Muscle layer of duodenum (tissue), 2 donors: ENCODE data around the gene ZBTB11.
"Not testable (repeated sequence)": the region's sequence is repeated elsewhere in the genome, so short reads cannot be mapped to it uniquely, and the experiment has no call there.

Experiments used
- H3K27ac ChIP-seq: one replicate; pipeline ENCODE4 v1.7.0; 2013; ENCODE audit warnings: mild to moderate bottlenecking, low read length
- H3K27me3 ChIP-seq: one replicate; pipeline ENCODE4 v1.7.0; 2013; ENCODE audit warnings: low read depth, mild to moderate bottlenecking, control low read depth, low read length
- H3K36me3 ChIP-seq, 2 donors: one replicate each; pipeline ENCODE4 v1.7.0; 2013; ENCODE audit warnings: low read length in 2 of 2, control low read depth in 1 of 2, mild to moderate bottlenecking in 1 of 2; ENCODE audit not compliant: insufficient read depth in 2 of 2, control insufficient read depth in 1 of 2
- H3K4me1 ChIP-seq, 2 donors: one replicate each; pipeline ENCODE4 v1.7.0; 2013; ENCODE audit warnings: low read length in 2 of 2, mild to moderate bottlenecking in 2 of 2, control low read depth in 1 of 2, moderate library complexity in 1 of 2; ENCODE audit not compliant: insufficient read depth in 2 of 2, control insufficient read depth in 1 of 2
- H3K4me3 ChIP-seq, 2 donors: one replicate each; pipeline ENCODE4 v1.7.0; 2013; ENCODE audit warnings: low read length in 2 of 2, low read depth in 1 of 2, mild to moderate bottlenecking in 1 of 2
- H3K9me3 ChIP-seq, 2 donors: one replicate each; pipeline ENCODE4 v1.7.0; 2013; ENCODE audit warnings: low read length in 2 of 2, control low read depth in 1 of 2, mild to moderate bottlenecking in 1 of 2; ENCODE audit not compliant: control insufficient read depth in 1 of 2
- donor health status: healthy.

Gene ZBTB11

GRCh38 chr3:101687142-101687931 lies 10.4 kb upstream of the ZBTB11 start:
- H3K27me3 ChIP-seq = no peaks in the 10 kb centered on the region
- H3K4me3 ChIP-seq = peak overlapping the region; percentile 72 to 96
- H3K4me1 ChIP-seq = peaks cover 0 to 27% of the 10 kb centered on the region in 2 donors
- peak overlapping the region; percentile 99 for H3K27ac ChIP-seq
- H3K9me3 ChIP-seq = no peaks in the 10 kb centered on the region
- peaks cover 21 to 26% of the 10 kb centered on the region in 2 donors for H3K36me3 ChIP-seq

GRCh38 chr3:101685870-101686307 lies 9.0 kb upstream of the ZBTB11 start:
- Histone ChIP-seq H3K4me1 (peaks cover 0 to 27% of the 10 kb centered on the region in 2 donors), H3K27me3 (no peaks in the 10 kb centered on the region), H3K9me3 (no peaks in the 10 kb centered on the region), H3K36me3 (peaks cover 34 to 41% of the 10 kb centered on the region in 2 donors), H3K4me3 (peak overlapping the region; percentile 72 to 96), H3K27ac (peak overlapping the region; percentile 99)

GRCh38 chr3:101685050-101685400 lies 8.1 kb upstream of the ZBTB11 start:
- H3K4me1 ChIP-seq = peaks cover 0 to 27% of the 10 kb centered on the region in 2 donors
- H3K4me3 ChIP-seq = peak overlapping the region; percentile 72 to 96
- H3K27ac ChIP-seq = peak overlapping the region; percentile 99
- no peaks in the 10 kb centered on the region for H3K9me3 ChIP-seq
- H3K36me3 ChIP-seq = peaks cover 42 to 50% of the 10 kb centered on the region in 2 donors
- no peaks in the 10 kb centered on the region for H3K27me3 ChIP-seq

GRCh38 chr3:101680466-101680865 lies 3.5 kb upstream of the ZBTB11 start:
- no peaks in the 10 kb centered on the region for H3K9me3 ChIP-seq
- H3K27me3 ChIP-seq = no peaks in the 10 kb centered on the region
- peaks cover 43 to 58% of the 10 kb centered on the region in 2 donors for H3K36me3 ChIP-seq
- no peak overlapping the region for H3K4me3 ChIP-seq
- peaks cover 4 to 35% of the 10 kb centered on the region in 2 donors for H3K4me1 ChIP-seq
- H3K27ac ChIP-seq = no peak overlapping the region

DNA sequence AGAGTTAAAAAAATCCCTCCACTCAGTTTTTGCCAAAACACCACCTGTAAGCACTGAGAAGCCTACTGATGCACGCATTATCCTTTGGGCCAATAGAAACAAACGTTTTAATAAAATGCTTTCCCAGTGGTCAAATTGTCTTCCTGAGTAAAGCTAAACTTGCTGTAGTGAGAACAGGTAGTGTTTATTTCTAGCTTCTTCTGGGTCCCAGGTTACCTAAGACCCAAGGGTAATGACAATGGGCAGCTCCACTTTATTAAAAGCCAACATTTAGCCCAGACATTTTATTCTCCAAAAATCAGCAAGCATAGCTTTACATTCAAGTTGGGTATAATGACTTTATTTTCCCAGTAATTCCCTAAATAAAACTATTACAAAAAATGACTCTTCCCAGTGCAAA lies 1.9 kb upstream of the ZBTB11 start:
- not testable (repeated sequence) for H3K9me3 ChIP-seq, H3K4me3 ChIP-seq, H3K27me3 ChIP-seq, H3K27ac ChIP-seq
- Histone ChIP-seq H3K4me1 (peaks cover 9 to 27% of the 10 kb centered on the region in 2 donors), H3K36me3 (peaks cover 35 to 44% of the 10 kb centered on the region in 2 donors)

DNA sequence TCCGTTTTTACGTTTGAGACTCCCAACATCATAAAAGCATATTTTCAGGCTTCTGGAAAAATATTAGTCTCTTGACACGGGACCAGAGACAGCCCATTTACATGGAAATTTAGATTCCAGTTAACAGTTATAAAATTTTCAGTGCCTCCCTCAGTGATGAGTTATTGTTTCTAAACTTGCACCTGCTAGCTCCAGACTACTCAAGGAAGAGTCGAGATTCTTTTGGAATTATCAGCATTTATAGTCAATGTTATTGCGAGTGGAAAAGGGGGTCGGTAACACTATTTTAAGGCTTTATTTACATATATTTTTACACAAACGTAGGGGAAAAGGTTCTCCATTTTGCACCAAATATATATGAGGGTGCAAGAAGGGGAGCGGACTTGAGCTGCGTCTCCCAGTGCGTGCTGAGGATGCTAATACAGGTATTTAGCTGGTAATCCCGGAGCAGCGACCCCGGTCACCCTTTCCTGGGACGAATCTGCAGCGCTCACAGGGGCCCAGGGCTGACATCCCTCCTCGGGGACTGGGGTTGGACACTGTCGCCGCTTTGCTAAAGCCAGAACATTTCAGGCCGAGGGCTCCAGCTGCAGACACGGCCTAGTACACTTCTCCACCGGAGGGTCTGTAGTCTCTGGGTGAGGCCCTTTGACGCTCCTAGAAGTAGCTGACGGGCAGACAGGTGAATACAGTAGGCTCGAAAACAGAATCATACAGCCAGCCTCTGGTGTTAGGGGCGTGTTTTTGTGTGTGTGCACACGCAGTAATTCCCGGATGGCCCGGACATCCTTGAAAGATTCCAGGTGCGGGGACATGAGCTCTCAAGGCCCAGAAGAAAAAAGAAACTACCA lies 729 bp upstream of the ZBTB11 start:
- H3K27me3 ChIP-seq = no peaks in the 10 kb centered on the region
- H3K27ac ChIP-seq = peak overlapping the region; percentile 81
- peaks cover 9 to 23% of the 10 kb centered on the region in 2 donors for H3K4me1 ChIP-seq
- peak overlapping the region; percentile 71 to 100 for H3K4me3 ChIP-seq
- peaks cover 26 to 35% of the 10 kb centered on the region in 2 donors for H3K36me3 ChIP-seq
- H3K9me3 ChIP-seq = no peaks in the 10 kb centered on the region

DNA sequence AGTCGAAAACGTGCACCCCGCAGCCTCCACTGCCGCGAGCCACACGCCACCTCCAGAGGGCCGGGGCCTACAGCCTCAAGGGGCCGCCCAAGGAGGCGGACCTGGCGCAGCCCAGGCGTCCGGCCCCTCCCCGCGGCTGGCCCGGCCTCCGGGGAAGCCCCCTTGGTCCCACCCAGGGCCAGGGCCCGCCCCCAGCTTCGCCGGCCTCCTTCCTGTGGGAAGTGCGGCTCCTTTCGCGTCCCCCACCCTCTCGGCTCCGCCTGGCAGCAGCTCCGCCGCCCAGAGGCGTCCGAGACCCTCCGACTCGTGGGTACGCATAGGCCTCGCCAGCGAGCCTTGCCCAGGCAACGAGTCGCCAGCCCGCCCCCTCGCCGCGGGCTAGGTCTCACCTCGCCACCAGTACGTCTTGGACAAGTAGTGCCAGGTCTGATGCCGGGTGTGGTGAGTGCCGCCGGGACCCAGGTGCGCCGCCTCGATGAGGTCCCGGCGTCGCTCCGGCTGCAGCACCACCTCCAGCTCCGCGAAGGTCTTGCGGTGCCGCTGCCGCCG lies 642 bp downstream of the ZBTB11 start:
- Histone ChIP-seq H3K4me1 (peaks cover 9 to 23% of the 10 kb centered on the region in 2 donors), H3K9me3 (no peaks in the 10 kb centered on the region), H3K27ac (peak overlapping the region; percentile 92), H3K27me3 (no peaks in the 10 kb centered on the region), H3K4me3 (peak overlapping the region; percentile 71 to 100), H3K36me3 (peaks cover 14 to 21% of the 10 kb centered on the region in 2 donors)

- Histone ChIP-seq H3K4me1 (peaks cover 9 to 23% of the 10 kb centered on the region in 2 donors), H3K9me3 (no peaks in the 10 kb centered on the region), H3K36me3 (peaks cover 12 to 20% of the 10 kb centered on the region in 2 donors), H3K4me3 (peak overlapping the region; percentile 71 to 100), H3K27me3 (no peaks in the 10 kb centered on the region), H3K27ac (peak overlapping the region; percentile 92)
These were observed 1.2 kb downstream of the ZBTB11 start for GRCh38 chr3:101675709-101676215.

DNA sequence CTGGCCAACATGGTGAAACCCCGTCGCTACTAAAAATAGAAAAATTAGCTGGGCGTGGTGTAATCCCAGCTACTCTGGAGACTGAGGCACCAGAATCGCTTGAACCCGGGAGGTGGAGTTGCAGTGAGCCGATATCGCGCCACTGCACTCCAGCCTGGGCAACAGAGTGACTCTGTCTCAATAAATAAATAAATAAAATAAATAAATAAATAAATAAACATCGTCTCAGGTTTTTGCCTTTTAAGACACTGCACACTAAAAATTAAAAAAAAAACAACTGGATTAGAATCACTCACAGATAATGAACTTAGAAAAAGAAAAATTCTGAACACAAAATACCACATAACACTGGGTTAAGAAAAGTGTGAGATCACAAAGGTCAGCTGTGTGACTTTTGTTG lies 2.4 kb downstream of the ZBTB11 start:
- Histone ChIP-seq H3K27ac (no peak overlapping the region), H3K36me3 (peaks cover 5 to 15% of the 10 kb centered on the region in 2 donors)

DNA sequence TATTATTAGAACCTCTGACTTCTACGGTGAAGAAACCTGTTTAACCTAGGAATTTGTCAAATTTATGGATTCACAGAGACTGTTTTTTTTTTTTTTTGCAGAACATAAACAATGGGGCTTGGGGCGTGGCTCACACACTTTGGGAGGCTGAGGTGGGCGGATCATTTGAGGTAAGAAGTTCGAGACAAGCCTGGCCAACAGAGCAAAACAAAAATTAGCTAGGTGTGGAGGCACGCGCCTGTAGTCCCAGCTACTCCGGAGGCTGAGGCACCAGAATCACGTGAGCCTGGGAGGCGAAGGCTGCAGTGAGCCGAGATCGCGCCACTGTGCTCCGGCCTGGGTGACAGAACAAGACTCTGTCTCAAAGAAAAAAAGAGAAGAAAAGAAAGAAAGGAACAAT lies 3.0 kb downstream of the ZBTB11 start:
- no peaks in the 10 kb centered on the region for H3K9me3 ChIP-seq
- H3K36me3 ChIP-seq = peaks cover 5 to 18% of the 10 kb centered on the region in 2 donors
- H3K27me3 ChIP-seq = no peaks in the 10 kb centered on the region
- H3K4me1 ChIP-seq = peaks cover 9 to 23% of the 10 kb centered on the region in 2 donors
- no peak overlapping the region for H3K4me3 ChIP-seq
- H3K27ac ChIP-seq = no peak overlapping the region

More for the DNA sequence above, 2.4 kb downstream of the ZBTB11 start:
- no peaks in the 10 kb centered on the region for H3K27me3 ChIP-seq
- H3K4me3 ChIP-seq = no peak overlapping the region
- peaks cover 9 to 23% of the 10 kb centered on the region in 2 donors for H3K4me1 ChIP-seq
- H3K9me3 ChIP-seq = no peaks in the 10 kb centered on the region

DNA sequence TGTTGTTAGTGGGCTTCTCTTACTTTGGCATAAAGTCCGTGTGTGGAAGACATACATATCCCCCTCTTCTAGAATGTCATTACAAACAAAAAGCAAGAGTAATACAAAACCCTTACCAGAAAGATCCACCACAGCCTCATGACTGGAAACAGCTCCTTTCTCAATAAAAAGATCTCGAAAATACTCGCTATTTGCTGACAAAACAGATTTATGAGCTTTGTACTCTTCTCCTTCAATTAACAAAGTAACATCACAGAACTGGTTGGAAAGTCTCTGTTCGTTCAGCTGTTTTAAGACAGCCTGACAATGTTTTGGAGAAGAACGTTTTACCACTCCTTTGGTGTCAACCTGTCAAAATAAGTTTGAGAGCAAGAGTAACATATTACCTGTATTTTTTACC lies 5.9 kb downstream of the ZBTB11 start:
- H3K4me1 ChIP-seq = peaks cover 7 to 12% of the 10 kb centered on the region in 2 donors
- peaks cover 5 to 20% of the 10 kb centered on the region in 2 donors for H3K36me3 ChIP-seq
- no peak overlapping the region for H3K4me3 ChIP-seq
- no peak overlapping the region for H3K27ac ChIP-seq
- no peaks in the 10 kb centered on the region for H3K9me3 ChIP-seq
- no peaks in the 10 kb centered on the region for H3K27me3 ChIP-seq
